Liver (tissue), 3 donors: Measurements from ENCODE around the gene STXBP6.

Experiments used
- EGR1 ChIP-seq, 2 donors: IDR thresholded peaks; 2 replicates each; pipeline ENCODE4 v1.6.1; 2016 to 2018; ENCODE audit warnings: antibody characterized with exemption in 2 of 2, low read depth in 2 of 2
- FOXA1 ChIP-seq: IDR thresholded peaks from 2 replicates; pipeline ENCODE4 v1.6.1; 2016; ENCODE audit warnings: antibody characterized with exemption
- GABPA ChIP-seq, 2 donors: IDR thresholded peaks in 1 of 2; conservative IDR thresholded peaks in 1 of 2; 2 replicates each; pipeline ENCODE4 v1.6.1; 2016; ENCODE audit warnings: antibody characterized with exemption in 2 of 2, mild to moderate bottlenecking in 1 of 2, moderate library complexity in 1 of 2
- NR2F2 ChIP-seq: IDR thresholded peaks from 2 replicates; pipeline ENCODE4 v1.6.1; 2016; ENCODE audit warnings: antibody characterized with exemption
- RAD21 ChIP-seq, 2 donors: IDR thresholded peaks; 2 replicates each; pipeline ENCODE4 v1.6.1; 2016; ENCODE audit warnings: antibody characterized with exemption in 2 of 2, mild to moderate bottlenecking in 2 of 2
- RXRA ChIP-seq, 2 donors: IDR thresholded peaks; 2 replicates each; pipeline ENCODE4 v1.6.1; 2017 to 2018; ENCODE audit warnings: antibody characterized with exemption in 2 of 2, mild to moderate bottlenecking in 1 of 2
- SP1 ChIP-seq: IDR thresholded peaks from 2 replicates; pipeline ENCODE4 v1.6.1; 2018; ENCODE audit warnings: antibody characterized with exemption, mild to moderate bottlenecking
- TAF1 ChIP-seq: conservative IDR thresholded peaks from 2 replicates; pipeline ENCODE4 v1.6.1; 2016; ENCODE audit warnings: antibody characterized with exemption, mild to moderate bottlenecking
- YY1 ChIP-seq: IDR thresholded peaks from 2 replicates; pipeline ENCODE4 v1.6.1; 2016; ENCODE audit warnings: antibody characterized with exemption, mild to moderate bottlenecking
- TF ChIP-seq, protein P1 (sequence below): IDR thresholded peaks from 2 replicates; pipeline ENCODE4 v1.6.1; 2016; ENCODE audit warnings: antibody characterized with exemption
- TF ChIP-seq, protein P2 (sequence below): fragments of 150-350 bp; IDR thresholded peaks from 2 replicates; pipeline ENCODE4 v1.5.1; 2017; ENCODE audit warnings: improper control_type of control experiment, low read depth, low read length; ENCODE audit not compliant: missing input control
- TF ChIP-seq, protein P3 (sequence below): IDR thresholded peaks from 2 replicates; pipeline ENCODE4 v1.6.1; 2016; ENCODE audit warnings: antibody characterized with exemption
- TF ChIP-seq, protein P4 (sequence below): IDR thresholded peaks from 2 replicates; pipeline ENCODE4 v1.6.1; 2016; ENCODE audit warnings: antibody characterized with exemption, mild to moderate bottlenecking
- TF ChIP-seq, protein P5 (sequence below): IDR thresholded peaks from 2 replicates; pipeline ENCODE4 v1.6.1; 2016; ENCODE audit warnings: antibody characterized with exemption
- donor health status: healthy.
- donor health status: healthy.

DNA sequence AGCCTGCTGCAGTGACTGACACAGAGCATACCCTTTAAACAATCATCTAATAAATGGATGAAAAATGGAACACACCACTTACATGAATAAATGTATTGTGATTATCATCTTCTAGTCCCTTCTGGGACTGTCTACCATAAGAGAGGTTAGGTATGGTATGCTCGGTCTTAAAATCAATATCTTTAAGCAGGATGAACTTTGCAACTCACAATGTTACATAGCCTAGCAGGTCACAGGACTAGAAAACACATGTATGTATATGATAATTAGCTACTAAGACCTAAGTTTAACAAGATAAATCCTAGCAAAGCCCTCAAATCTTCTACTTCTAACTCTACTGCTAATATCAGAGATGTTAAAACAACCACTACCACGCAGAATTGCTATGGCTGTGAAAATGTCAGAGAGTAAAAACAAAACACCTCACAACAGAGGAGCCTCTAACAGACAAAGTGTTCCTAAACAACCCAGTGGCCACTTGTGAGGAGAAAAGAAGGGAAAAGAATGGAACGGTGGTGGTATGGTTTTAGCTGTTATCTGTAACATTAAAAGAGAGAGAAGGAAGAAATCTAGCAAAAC is 139.4 kb downstream of the STXBP6 start:
- TF ChIP-seq, protein P1, sequence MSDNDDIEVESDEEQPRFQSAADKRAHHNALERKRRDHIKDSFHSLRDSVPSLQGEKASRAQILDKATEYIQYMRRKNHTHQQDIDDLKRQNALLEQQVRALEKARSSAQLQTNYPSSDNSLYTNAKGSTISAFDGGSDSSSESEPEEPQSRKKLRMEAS, result no peak
- TF ChIP-seq, protein P2, sequence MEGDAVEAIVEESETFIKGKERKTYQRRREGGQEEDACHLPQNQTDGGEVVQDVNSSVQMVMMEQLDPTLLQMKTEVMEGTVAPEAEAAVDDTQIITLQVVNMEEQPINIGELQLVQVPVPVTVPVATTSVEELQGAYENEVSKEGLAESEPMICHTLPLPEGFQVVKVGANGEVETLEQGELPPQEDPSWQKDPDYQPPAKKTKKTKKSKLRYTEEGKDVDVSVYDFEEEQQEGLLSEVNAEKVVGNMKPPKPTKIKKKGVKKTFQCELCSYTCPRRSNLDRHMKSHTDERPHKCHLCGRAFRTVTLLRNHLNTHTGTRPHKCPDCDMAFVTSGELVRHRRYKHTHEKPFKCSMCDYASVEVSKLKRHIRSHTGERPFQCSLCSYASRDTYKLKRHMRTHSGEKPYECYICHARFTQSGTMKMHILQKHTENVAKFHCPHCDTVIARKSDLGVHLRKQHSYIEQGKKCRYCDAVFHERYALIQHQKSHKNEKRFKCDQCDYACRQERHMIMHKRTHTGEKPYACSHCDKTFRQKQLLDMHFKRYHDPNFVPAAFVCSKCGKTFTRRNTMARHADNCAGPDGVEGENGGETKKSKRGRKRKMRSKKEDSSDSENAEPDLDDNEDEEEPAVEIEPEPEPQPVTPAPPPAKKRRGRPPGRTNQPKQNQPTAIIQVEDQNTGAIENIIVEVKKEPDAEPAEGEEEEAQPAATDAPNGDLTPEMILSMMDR, result no peak
- no peak for TF ChIP-seq RAD21 (IDR thresholded peaks at IDR 0.05)
- TF ChIP-seq, protein P3, sequence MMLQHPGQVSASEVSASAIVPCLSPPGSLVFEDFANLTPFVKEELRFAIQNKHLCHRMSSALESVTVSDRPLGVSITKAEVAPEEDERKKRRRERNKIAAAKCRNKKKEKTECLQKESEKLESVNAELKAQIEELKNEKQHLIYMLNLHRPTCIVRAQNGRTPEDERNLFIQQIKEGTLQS, result no peak
- TF ChIP-seq, protein P4, sequence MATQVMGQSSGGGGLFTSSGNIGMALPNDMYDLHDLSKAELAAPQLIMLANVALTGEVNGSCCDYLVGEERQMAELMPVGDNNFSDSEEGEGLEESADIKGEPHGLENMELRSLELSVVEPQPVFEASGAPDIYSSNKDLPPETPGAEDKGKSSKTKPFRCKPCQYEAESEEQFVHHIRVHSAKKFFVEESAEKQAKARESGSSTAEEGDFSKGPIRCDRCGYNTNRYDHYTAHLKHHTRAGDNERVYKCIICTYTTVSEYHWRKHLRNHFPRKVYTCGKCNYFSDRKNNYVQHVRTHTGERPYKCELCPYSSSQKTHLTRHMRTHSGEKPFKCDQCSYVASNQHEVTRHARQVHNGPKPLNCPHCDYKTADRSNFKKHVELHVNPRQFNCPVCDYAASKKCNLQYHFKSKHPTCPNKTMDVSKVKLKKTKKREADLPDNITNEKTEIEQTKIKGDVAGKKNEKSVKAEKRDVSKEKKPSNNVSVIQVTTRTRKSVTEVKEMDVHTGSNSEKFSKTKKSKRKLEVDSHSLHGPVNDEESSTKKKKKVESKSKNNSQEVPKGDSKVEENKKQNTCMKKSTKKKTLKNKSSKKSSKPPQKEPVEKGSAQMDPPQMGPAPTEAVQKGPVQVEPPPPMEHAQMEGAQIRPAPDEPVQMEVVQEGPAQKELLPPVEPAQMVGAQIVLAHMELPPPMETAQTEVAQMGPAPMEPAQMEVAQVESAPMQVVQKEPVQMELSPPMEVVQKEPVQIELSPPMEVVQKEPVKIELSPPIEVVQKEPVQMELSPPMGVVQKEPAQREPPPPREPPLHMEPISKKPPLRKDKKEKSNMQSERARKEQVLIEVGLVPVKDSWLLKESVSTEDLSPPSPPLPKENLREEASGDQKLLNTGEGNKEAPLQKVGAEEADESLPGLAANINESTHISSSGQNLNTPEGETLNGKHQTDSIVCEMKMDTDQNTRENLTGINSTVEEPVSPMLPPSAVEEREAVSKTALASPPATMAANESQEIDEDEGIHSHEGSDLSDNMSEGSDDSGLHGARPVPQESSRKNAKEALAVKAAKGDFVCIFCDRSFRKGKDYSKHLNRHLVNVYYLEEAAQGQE, result no peak
- no peak for TF ChIP-seq NR2F2
- TF ChIP-seq EGR1 (IDR thresholded peaks at IDR 0.05; ENCODE audit: low read depth in 2 of 2), result no peak
- TF ChIP-seq SP1, result no peak
- TF ChIP-seq, protein P5, sequence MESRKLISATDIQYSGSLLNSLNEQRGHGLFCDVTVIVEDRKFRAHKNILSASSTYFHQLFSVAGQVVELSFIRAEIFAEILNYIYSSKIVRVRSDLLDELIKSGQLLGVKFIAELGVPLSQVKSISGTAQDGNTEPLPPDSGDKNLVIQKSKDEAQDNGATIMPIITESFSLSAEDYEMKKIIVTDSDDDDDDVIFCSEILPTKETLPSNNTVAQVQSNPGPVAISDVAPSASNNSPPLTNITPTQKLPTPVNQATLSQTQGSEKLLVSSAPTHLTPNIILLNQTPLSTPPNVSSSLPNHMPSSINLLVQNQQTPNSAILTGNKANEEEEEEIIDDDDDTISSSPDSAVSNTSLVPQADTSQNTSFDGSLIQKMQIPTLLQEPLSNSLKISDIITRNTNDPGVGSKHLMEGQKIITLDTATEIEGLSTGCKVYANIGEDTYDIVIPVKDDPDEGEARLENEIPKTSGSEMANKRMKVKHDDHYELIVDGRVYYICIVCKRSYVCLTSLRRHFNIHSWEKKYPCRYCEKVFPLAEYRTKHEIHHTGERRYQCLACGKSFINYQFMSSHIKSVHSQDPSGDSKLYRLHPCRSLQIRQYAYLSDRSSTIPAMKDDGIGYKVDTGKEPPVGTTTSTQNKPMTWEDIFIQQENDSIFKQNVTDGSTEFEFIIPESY, result no peak
- TF ChIP-seq RXRA (IDR thresholded peaks at IDR 0.05), result no peak
- TF ChIP-seq YY1, result no peak
- TF ChIP-seq GABPA (IDR thresholded peaks at IDR 0.05 in 1 of 2, conservative IDR thresholded peaks at IDR 0.05 in 1 of 2), result no peak
- TF ChIP-seq TAF1, result no peak
- TF ChIP-seq FOXA1, result no peak
